HEK293T (cell line): ENCODE measurements around the gene FLRT2.

Source experiments
- CTCF ChIA-PET: fragments of 350-600 bp; formaldehyde crosslinking; extraction: SDS; loops from one replicate; lab custom pipeline; 2021; ENCODE audit warnings: antibody characterized with exemption, inconsistent platforms; lab: Yijun Ruan, JAX
- POLR2A ChIA-PET: fragments of 350-600 bp; formaldehyde crosslinking; extraction: SDS; loops from one replicate; lab custom pipeline; 2020; ENCODE audit warnings: antibody characterized with exemption, inconsistent platforms; lab: Yijun Ruan, JAX
- DNase-seq: peaks from one replicate; pipeline ENCODE4 v3.0.0; 2012; ENCODE audit warnings: mixed read lengths; ENCODE audit errors: extremely low spot score
- ARNT ChIP-seq: fragments of 450-650 bp; IDR thresholded peaks from 2 replicates; pipeline ENCODE4 v1.6.1; 2017; ENCODE audit warnings: mild to moderate bottlenecking
- BHLHE40 ChIP-seq: fragments of 450-650 bp; IDR thresholded peaks from 2 replicates; pipeline ENCODE4 v1.6.1; 2016; ENCODE audit warnings: mild to moderate bottlenecking, moderate library complexity, borderline replicate concordance
- CTBP1 ChIP-seq: fragments of 450-650 bp; IDR thresholded peaks from 2 replicates; pipeline ENCODE4 v1.6.1; 2016; ENCODE audit warnings: borderline replicate concordance
- ELF4 ChIP-seq: fragments of 450-650 bp; IDR thresholded peaks from 2 replicates; pipeline ENCODE4 v1.6.1; 2017; ENCODE audit warnings: antibody characterized with exemption
- FOXA1 ChIP-seq: fragments of 450-650 bp; IDR thresholded peaks from 2 replicates; pipeline ENCODE4 v1.6.1; 2016; ENCODE audit warnings: mild to moderate bottlenecking
- FOXK2 ChIP-seq: fragments of 450-650 bp; IDR thresholded peaks from 2 replicates; pipeline ENCODE4 v1.6.1; 2016; ENCODE audit warnings: mild to moderate bottlenecking
- FOXM1 ChIP-seq: fragments of 450-650 bp; IDR thresholded peaks from 2 replicates; pipeline ENCODE4 v1.6.1; 2017; ENCODE audit warnings: mild to moderate bottlenecking, borderline replicate concordance
- HDGF ChIP-seq: fragments of 450-650 bp; IDR thresholded peaks from 2 replicates; pipeline ENCODE4 v1.6.1; 2017; ENCODE audit warnings: antibody characterized with exemption, borderline replicate concordance
- L3MBTL2 ChIP-seq: fragments of 450-650 bp; conservative IDR thresholded peaks from 2 replicates; pipeline ENCODE4 v1.6.1; 2016; ENCODE audit warnings: mild to moderate bottlenecking
- LEF1 ChIP-seq: fragments of 450-650 bp; IDR thresholded peaks from 2 replicates; pipeline ENCODE4 v1.6.1; 2017; ENCODE audit warnings: mild to moderate bottlenecking, borderline replicate concordance
- NFRKB ChIP-seq: fragments of 450-650 bp; IDR thresholded peaks from 2 replicates; pipeline ENCODE4 v1.6.1; 2016; ENCODE audit warnings: mild to moderate bottlenecking, moderate library complexity
- SP1 ChIP-seq: fragments of 450-650 bp; IDR thresholded peaks from 2 replicates; pipeline ENCODE4 v1.6.1; 2017
- SUZ12 ChIP-seq: fragments of 450-650 bp; IDR thresholded peaks from 2 replicates; pipeline ENCODE4 v1.6.1; 2016; ENCODE audit warnings: mild to moderate bottlenecking
- TARDBP ChIP-seq: fragments of 450-650 bp; IDR thresholded peaks from 2 replicates; pipeline ENCODE4 v1.6.1; 2016
- ZNF384 ChIP-seq: fragments of 450-650 bp; IDR thresholded peaks from 2 replicates; pipeline ENCODE4 v1.6.1; 2016
- TF ChIP-seq, protein P1 (sequence below): fragments of 450-650 bp; IDR thresholded peaks from 2 replicates; pipeline ENCODE4 v1.6.1; 2016

FLRT2 gene

DNA sequence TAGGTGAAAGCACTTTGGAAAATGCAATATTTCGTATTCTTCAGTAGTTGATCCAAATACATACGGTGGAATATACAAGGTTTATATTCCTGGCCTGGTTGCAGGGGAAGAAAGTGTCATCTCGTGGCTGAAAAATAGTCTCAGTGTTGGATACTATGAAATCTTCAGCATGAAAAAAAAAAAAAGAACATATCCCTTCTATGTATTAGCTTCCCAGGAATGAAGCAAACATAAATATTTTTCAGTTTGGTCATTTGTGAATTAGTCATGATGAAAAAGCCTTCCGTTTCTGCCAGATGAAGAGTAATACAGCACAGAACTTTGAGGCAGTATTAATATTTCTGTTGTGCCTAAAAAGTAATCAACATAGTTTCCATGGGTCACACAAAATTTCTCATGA lies 36.7 kb downstream of the FLRT2 start:
- ChIA-PET CTCF (no interaction called here), POLR2A (no interaction called here)
- TF ChIP-seq NFRKB (no peak), SUZ12 (no peak), ELF4 (no peak), ARNT (no peak), FOXA1 (no peak)
- DNase-seq = no peak

DNA sequence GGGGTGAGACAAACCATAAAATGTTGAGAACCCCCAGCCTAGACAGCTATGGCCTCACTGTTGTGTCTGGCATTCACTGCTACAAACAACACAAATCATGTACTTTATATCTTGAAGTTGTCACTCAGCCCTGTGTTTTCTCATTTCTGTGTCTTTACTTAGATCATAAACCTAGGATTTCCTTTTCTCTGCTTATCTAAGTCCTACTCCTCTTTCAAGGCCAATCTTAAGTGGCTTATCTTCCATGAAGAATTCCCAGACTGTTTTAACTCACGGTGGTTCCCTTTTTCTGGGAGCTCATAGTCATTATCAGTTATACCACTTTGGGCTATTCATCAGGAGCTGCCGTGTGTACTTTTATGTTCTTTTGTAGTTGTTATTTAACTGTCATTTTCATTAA lies 42.1 kb downstream of the FLRT2 start:
- no peak for DNase-seq
- ChIA-PET POLR2A (no interaction called here), CTCF (no interaction called here)
- no peak for TF ChIP-seq ZNF384

DNA sequence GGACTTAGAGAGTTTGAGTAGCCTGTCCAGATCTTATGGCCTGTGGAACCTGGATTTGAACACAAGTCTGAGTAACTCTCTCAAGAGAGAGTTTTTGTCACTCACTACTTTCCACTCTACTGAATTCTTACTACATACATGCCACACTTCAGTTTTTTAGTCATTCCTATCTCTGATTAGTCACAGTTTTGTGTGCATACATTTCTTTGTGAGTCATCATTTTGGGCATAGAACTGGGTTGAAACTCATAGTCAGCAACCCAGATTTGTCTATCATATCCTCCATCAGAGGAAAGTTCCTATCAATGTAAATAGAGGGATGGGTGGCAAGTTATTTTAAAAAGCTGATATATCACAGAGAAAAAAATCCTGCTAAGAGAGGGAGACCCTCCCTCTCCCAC lies 42.9 kb downstream of the FLRT2 start:
- TF ChIP-seq ARNT (no peak), NFRKB (no peak), FOXM1 (no peak), TARDBP (no peak)
- ChIA-PET POLR2A (no interaction called here), CTCF (no interaction called here)
- DNase-seq = no peak

DNA sequence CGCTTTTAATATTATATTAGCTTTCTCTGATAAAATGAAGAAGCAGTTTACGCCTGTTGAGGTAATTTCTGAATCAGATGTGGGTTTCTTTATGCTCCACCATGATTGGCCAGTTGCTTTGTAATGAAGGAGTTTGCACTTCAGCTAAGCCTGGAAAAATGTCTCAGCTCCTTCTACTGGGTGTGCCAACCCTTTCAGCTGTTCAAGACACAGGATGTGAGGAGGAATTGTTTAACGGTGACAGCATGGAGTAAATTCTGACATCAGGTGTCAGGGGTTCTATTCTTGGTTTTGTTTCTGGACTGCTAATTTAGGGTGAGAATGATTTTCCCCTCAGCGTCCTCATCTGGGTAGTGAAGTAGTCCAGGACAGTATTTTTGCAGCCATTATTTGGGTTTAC lies 43.5 kb downstream of the FLRT2 start:
- TF ChIP-seq NFRKB = no peak
- no peak for TF ChIP-seq ARNT
- TF ChIP-seq L3MBTL2 = no peak
- no peak for TF ChIP-seq HDGF
- TF ChIP-seq FOXA1 = no peak
- TF ChIP-seq BHLHE40 = no peak
- no peak for TF ChIP-seq SUZ12
- TF ChIP-seq LEF1 = no peak
- no peak for TF ChIP-seq TARDBP
- no peak for TF ChIP-seq SP1
- TF ChIP-seq ZNF384 = no peak
- TF ChIP-seq CTBP1 = no peak
- TF ChIP-seq FOXM1 = no peak
- TF ChIP-seq, protein P1, sequence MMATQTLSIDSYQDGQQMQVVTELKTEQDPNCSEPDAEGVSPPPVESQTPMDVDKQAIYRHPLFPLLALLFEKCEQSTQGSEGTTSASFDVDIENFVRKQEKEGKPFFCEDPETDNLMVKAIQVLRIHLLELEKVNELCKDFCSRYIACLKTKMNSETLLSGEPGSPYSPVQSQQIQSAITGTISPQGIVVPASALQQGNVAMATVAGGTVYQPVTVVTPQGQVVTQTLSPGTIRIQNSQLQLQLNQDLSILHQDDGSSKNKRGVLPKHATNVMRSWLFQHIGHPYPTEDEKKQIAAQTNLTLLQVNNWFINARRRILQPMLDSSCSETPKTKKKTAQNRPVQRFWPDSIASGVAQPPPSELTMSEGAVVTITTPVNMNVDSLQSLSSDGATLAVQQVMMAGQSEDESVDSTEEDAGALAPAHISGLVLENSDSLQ = no peak
- no peak for DNase-seq
- POLR2A ChIA-PET = no interaction called here
- CTCF ChIA-PET = no interaction called here

DNA sequence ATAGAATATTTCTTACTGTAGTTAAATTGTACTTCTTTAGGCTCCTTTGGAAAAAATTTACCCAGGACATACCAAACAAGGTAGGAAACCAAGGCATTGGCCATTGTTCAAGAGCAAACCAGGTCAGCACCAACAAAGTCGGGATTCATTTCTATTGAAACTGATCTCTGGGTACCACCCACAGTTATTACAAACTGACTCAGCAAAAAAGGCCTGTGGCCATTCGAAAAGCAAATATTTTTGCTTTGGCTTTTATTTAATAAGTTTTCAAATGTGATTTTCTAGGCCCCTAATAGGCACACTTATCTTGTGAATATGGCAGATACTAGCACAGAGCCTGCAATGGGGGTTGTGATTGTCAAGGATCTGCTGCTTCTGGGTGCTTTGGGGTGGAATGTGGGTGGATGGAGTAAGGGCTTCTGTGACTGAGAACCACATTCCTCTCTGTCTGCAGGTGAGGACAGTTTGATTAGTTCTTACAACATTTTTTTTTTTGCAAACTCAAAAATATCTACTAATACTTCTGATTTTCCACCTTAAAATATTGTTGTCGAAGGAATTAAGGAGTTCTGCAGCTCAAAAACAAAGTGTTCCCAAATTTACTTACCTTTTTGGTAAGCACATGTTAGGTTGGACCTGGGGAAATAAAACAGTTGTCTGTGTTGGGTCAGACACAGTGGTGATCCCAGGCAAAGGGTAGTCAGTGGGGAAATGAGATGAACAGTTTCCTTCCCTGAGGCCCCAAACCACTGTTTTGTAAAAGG lies 45.1 kb downstream of the FLRT2 start:
- POLR2A ChIA-PET = no interaction called here
- TF ChIP-seq FOXM1 (no peak), LEF1 (no peak), ZNF384 (no peak), TARDBP (no peak), CTBP1 (no peak), NFRKB (no peak), ARNT (no peak)
- TF ChIP-seq, protein P1 = no peak
- CTCF ChIA-PET = no interaction called here
- no peak for DNase-seq

DNA sequence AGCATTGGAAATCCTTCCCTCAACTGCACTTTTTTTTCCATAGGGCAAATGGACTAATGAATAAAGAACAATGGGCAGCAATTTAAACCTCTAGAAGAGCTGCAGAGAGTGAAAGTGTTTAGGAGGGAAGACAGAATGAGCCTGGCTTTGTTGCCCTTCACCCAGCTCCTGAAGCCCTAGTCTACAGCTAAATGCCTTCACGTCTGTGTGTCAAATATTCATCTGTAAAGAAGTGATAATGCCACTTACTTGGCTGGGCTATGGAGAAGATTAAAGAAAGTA lies 45.6 kb downstream of the FLRT2 start:
- POLR2A ChIA-PET = no interaction called here
- TF ChIP-seq, protein P1 = no peak
- TF ChIP-seq FOXM1 = no peak
- TF ChIP-seq ZNF384 = no peak
- no peak for TF ChIP-seq ELF4
- TF ChIP-seq SUZ12 = no peak
- no peak for TF ChIP-seq FOXA1
- no peak for TF ChIP-seq BHLHE40
- TF ChIP-seq FOXK2 = no peak
- no peak for TF ChIP-seq LEF1
- TF ChIP-seq HDGF = no peak
- TF ChIP-seq ARNT = no peak
- no peak for TF ChIP-seq L3MBTL2
- TF ChIP-seq CTBP1 = no peak
- TF ChIP-seq SP1 = no peak
- TF ChIP-seq NFRKB = no peak
- no peak for TF ChIP-seq TARDBP
- CTCF ChIA-PET = no interaction called here
- DNase-seq = no peak

DNA sequence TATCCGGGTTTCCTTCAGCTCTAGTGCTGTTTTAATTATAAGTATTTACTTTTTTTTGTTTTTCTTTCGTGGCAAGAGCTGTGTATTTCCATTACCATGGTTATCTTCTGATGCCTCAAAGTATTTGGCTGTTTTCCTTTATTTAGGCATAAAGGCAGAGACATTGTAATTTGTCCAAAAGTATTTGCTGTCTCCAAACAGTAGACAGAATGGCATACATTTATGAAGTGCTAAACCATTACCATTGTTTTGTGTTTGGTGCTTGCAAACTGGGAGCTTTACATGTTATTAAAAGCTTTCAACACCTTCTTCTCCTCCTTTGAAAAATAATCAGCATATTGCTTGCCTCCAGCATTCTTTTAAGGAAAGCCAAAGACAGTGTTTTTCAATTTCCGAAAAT lies 46.3 kb downstream of the FLRT2 start:
- CTCF ChIA-PET = no interaction called here
- DNase-seq = no peak
- TF ChIP-seq LEF1 = no peak
- TF ChIP-seq L3MBTL2 = no peak
- no peak for TF ChIP-seq BHLHE40
- no peak for TF ChIP-seq FOXM1
- no peak for TF ChIP-seq SUZ12
- no peak for TF ChIP-seq ZNF384
- TF ChIP-seq NFRKB = no peak
- TF ChIP-seq FOXA1 = no peak
- no peak for TF ChIP-seq FOXK2
- no peak for TF ChIP-seq ELF4
- TF ChIP-seq CTBP1 = no peak
- no peak for TF ChIP-seq ARNT
- TF ChIP-seq, protein P1 = no peak
- TF ChIP-seq TARDBP = no peak
- TF ChIP-seq SP1 = no peak
- no peak for TF ChIP-seq HDGF
- POLR2A ChIA-PET = no interaction called here
